GM18507 (cell line): ENCODE data around the gene MAP1LC3A.

Experiments used
- DNase-seq: peaks from one replicate; pipeline ENCODE4 v3.0.0; 2011; ENCODE audit warnings: low read depth; ENCODE audit not compliant: insufficient read length; ENCODE audit errors: extremely low spot score
- FAIRE-seq: peaks from 2 replicates; lab custom pipeline; 2011; peaks lifted over from hg19 to GRCh38; lab: Jason Lieb, UNC

MAP1LC3A gene

GRCh38 chr20:34600892-34601653 is 42.6 kb downstream of the MAP1LC3A start:
- FAIRE-seq (peak; percentile 53), DNase-seq (no peak)

- DNase-seq (no peak), FAIRE-seq (no peak)
Observed at GRCh38 chr20:34604980-34605788, 46.7 kb downstream of the MAP1LC3A start.

GRCh38 chr20:34607066-34607465 is 48.5 kb downstream of the MAP1LC3A start:
- DNase-seq = no peak
- no peak for FAIRE-seq
